MM.1S (cell line): Measurements from ENCODE around the gene KSR1.

Source experiments
- EZH2 ChIP-seq: fragments of 300-600 bp; sonication (generic); optimal IDR thresholded peaks from 2 replicates; pipeline ENCODE3; 2017; ENCODE audit warnings: low read depth, mild to moderate bottlenecking, antibody characterized with exemption, low read length, mixed read lengths
- TF ChIP-seq, protein P1 (sequence below): fragments of 300-600 bp; sonication (generic); IDR thresholded peaks from 2 replicates; pipeline ENCODE4 v1.5.1; 2016; ENCODE audit warnings: antibody characterized with exemption, low read length, mixed read lengths

DNA sequence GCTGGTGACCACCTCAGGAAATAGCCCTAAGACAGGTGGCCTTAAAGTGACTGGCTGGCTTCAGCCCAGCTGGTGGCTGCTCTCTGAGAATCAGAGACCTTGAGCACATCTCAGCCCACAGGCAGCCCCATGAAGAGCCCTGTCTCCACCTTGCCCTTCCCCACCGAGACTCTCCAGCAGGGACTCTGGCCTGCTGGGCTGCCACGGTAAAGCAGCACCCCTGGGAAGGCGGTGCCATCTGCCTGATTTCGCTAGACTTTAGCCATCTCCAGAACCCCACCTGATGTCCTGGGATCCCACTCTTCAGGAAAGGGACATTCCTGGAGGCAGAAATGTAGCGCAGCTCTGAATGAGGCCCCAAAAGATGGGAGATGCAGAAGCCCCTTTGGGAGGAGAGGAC is 129.5 kb downstream of the KSR1 start:
- TF ChIP-seq, protein P1, sequence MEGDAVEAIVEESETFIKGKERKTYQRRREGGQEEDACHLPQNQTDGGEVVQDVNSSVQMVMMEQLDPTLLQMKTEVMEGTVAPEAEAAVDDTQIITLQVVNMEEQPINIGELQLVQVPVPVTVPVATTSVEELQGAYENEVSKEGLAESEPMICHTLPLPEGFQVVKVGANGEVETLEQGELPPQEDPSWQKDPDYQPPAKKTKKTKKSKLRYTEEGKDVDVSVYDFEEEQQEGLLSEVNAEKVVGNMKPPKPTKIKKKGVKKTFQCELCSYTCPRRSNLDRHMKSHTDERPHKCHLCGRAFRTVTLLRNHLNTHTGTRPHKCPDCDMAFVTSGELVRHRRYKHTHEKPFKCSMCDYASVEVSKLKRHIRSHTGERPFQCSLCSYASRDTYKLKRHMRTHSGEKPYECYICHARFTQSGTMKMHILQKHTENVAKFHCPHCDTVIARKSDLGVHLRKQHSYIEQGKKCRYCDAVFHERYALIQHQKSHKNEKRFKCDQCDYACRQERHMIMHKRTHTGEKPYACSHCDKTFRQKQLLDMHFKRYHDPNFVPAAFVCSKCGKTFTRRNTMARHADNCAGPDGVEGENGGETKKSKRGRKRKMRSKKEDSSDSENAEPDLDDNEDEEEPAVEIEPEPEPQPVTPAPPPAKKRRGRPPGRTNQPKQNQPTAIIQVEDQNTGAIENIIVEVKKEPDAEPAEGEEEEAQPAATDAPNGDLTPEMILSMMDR: no peak
- no peak for TF ChIP-seq EZH2
